MM.1S (cell line): ENCODE measurements around the gene ST3GAL3.

Experiments
- DNase-seq: peaks from one replicate; pipeline ENCODE4 v3.0.0-alpha.2; 2015
- H2AFZ ChIP-seq: fragments of 300-600 bp; sonication (generic); 2 replicates; pipeline ENCODE4 v1.6.0; 2016; ENCODE audit warnings: antibody characterized with exemption, low read length
- H3F3A ChIP-seq: fragments of 300-600 bp; sonication (generic); 2 replicates; pipeline ENCODE4 v1.6.1; 2016; ENCODE audit warnings: mild to moderate bottlenecking, antibody characterized with exemption, low read length, moderate library complexity, mixed read lengths; ENCODE audit not compliant: insufficient read depth
- H3K27ac ChIP-seq: fragments of 300-600 bp; sonication (generic); 2 replicates; pipeline ENCODE4 v1.5.1; 2016; ENCODE audit warnings: mild to moderate bottlenecking, low read length
- H3K27me3 ChIP-seq: fragments of 300-600 bp; sonication (generic); replicated peaks from 2 replicates; pipeline ENCODE4 v1.6.0; 2016; ENCODE audit warnings: low read length; ENCODE audit not compliant: insufficient read depth
- H3K36me3 ChIP-seq: fragments of 300-600 bp; sonication (generic); replicated peaks from 2 replicates; pipeline ENCODE4 v1.6.1; 2016; ENCODE audit warnings: mild to moderate bottlenecking, low read length, mixed read lengths; ENCODE audit not compliant: insufficient read depth
- H3K4me1 ChIP-seq: fragments of 300-600 bp; sonication (generic); 2 replicates; pipeline ENCODE4 v1.6.1; 2016; ENCODE audit warnings: low read length, mixed read lengths
- H3K4me2 ChIP-seq: fragments of 300-600 bp; sonication (generic); 2 replicates; pipeline ENCODE4 v1.6.0; 2016; ENCODE audit warnings: low read depth, low read length
- H3K4me3 ChIP-seq: fragments of 300-600 bp; sonication (generic); 2 replicates; pipeline ENCODE4 v1.5.1; 2016; ENCODE audit warnings: low read length, mixed read lengths
- H3K79me2 ChIP-seq: fragments of 300-600 bp; sonication (generic); 2 replicates; pipeline ENCODE4 v1.6.1; 2016; ENCODE audit warnings: mixed run types, low read length, mixed read lengths
- H3K9ac ChIP-seq: fragments of 300-600 bp; sonication (generic); 2 replicates; pipeline ENCODE4 v1.6.1; 2016; ENCODE audit warnings: low read length, mixed read lengths
- H3K9me2 ChIP-seq: fragments of 300-600 bp; sonication (generic); replicated peaks from 2 replicates; pipeline ENCODE4 v1.6.1; 2016; ENCODE audit warnings: mild to moderate bottlenecking, low read length, mixed read lengths; ENCODE audit not compliant: insufficient read depth
- H3K9me3 ChIP-seq: fragments of 300-600 bp; sonication (generic); replicated peaks from 2 replicates; pipeline ENCODE4 v1.6.1; 2016; ENCODE audit warnings: mild to moderate bottlenecking, low read length, mixed read lengths; ENCODE audit not compliant: insufficient read depth
- H4K20me1 ChIP-seq: fragments of 300-600 bp; sonication (generic); 2 replicates; pipeline ENCODE4 v1.6.1; 2016; ENCODE audit warnings: mild to moderate bottlenecking, low read length, moderate library complexity, mixed read lengths; ENCODE audit not compliant: insufficient read depth
- CTCF ChIP-seq: fragments of 300-600 bp; sonication (generic); IDR thresholded peaks from 2 replicates; pipeline ENCODE4 v1.5.1; 2016; ENCODE audit warnings: antibody characterized with exemption, low read length, mixed read lengths
- EZH2 ChIP-seq: fragments of 300-600 bp; sonication (generic); optimal IDR thresholded peaks from 2 replicates; pipeline ENCODE3; 2017; ENCODE audit warnings: low read depth, mild to moderate bottlenecking, antibody characterized with exemption, low read length, mixed read lengths
- EZH2phosphoT487 ChIP-seq: fragments of 300-600 bp; sonication (generic); IDR thresholded peaks from 2 replicates; pipeline ENCODE4 v1.6.1; 2018; ENCODE audit warnings: antibody characterized with exemption, low read length

Gene ST3GAL3

GRCh38 chr1:43809097-43809673 is 101.8 kb downstream of the ST3GAL3 start:
- no peaks in the 10 kb centered on the region; the same call in 1 of the 2 replicates for H3K36me3 ChIP-seq
- no peak overlapping the region for H3K27ac ChIP-seq
- H3K4me3 ChIP-seq, result no peak overlapping the region
- no peaks in the 10 kb centered on the region for H3K79me2 ChIP-seq
- H4K20me1 ChIP-seq, result no peaks in the 10 kb centered on the region
- no peaks in the 10 kb centered on the region for H3K9me3 ChIP-seq
- TF ChIP-seq CTCF (no peak), EZH2phosphoT487 (no peak), EZH2 (no peak)
- H3K4me2 ChIP-seq, result no peak overlapping the region
- H3F3A ChIP-seq, result peaks cover 4% of the 10 kb centered on the region
- no peak for DNase-seq
- H2AFZ ChIP-seq, result no peak overlapping the region
- H3K27me3 ChIP-seq, result no peaks in the 10 kb centered on the region
- H3K9me2 ChIP-seq, result no peaks in the 10 kb centered on the region
- H3K4me1 ChIP-seq, result peaks cover 14% of the 10 kb centered on the region
- H3K9ac ChIP-seq, result no peak overlapping the region

GRCh38 chr1:43812579-43812978 is 105.2 kb downstream of the ST3GAL3 start:
- H3K9ac ChIP-seq, result no peak overlapping the region
- H3K9me3 ChIP-seq, result no peaks in the 10 kb centered on the region
- no peaks in the 10 kb centered on the region; the same call in 1 of the 2 replicates for H3K36me3 ChIP-seq
- TF ChIP-seq CTCF (no peak), EZH2phosphoT487 (no peak), EZH2 (no peak)
- no peak overlapping the region for H3K4me3 ChIP-seq
- no peaks in the 10 kb centered on the region for H3K27me3 ChIP-seq
- peaks cover 26% of the 10 kb centered on the region for H3K4me1 ChIP-seq
- H3K27ac ChIP-seq, result no peak overlapping the region
- no peaks in the 10 kb centered on the region for H4K20me1 ChIP-seq
- peaks cover 17% of the 10 kb centered on the region for H3F3A ChIP-seq
- no peaks in the 10 kb centered on the region for H3K79me2 ChIP-seq
- DNase-seq, result no peak
- no peak overlapping the region for H3K4me2 ChIP-seq
- no peak overlapping the region for H2AFZ ChIP-seq
- H3K9me2 ChIP-seq, result no peaks in the 10 kb centered on the region

GRCh38 chr1:43814401-43814800 is 107.1 kb downstream of the ST3GAL3 start:
- peaks cover 17% of the 10 kb centered on the region for H3F3A ChIP-seq
- 0 out of 2 replicates have a peak overlapping the region, but pooled peaks have one; percentile 2 for H3K9ac ChIP-seq
- DNase-seq, result peak; percentile 59
- H3K27ac ChIP-seq, result peak overlapping the region; percentile 71
- H2AFZ ChIP-seq, result no peak overlapping the region
- H3K4me3 ChIP-seq, result no peak overlapping the region
- no peaks in the 10 kb centered on the region for H3K9me3 ChIP-seq
- no peaks in the 10 kb centered on the region for H3K27me3 ChIP-seq
- H4K20me1 ChIP-seq, result no peaks in the 10 kb centered on the region
- no peaks in the 10 kb centered on the region for H3K9me2 ChIP-seq
- no peaks in the 10 kb centered on the region; the same call in 1 of the 2 replicates for H3K36me3 ChIP-seq
- no peaks in the 10 kb centered on the region for H3K79me2 ChIP-seq
- no peak for TF ChIP-seq CTCF
- H3K4me1 ChIP-seq, result peaks cover 26% of the 10 kb centered on the region
- H3K4me2 ChIP-seq, result peak overlapping the region; percentile 44
